Mesenchymal stem cell (in vitro differentiated cells and primary cell): Measurements from ENCODE around the gene FKBP5.
A peak's percentile ranks its signal among the peaks of the same experiment; 100 is the strongest.
"Not testable (repeated sequence)": the region's sequence is repeated elsewhere in the genome, so short reads cannot be mapped to it uniquely, and the experiment has no call there.

Experiments
- DNase-seq: peaks from one replicate; pipeline ENCODE4 v3.0.0-alpha.2; 2013
- H2AFZ ChIP-seq: one replicate; pipeline ENCODE4 v1.6.1; 2013; ENCODE audit warnings: low read depth, mild to moderate bottlenecking, control low read depth, inconsistent platforms, low read length, moderate library complexity
- H2AK5ac ChIP-seq: 2 replicates; pipeline ENCODE4 v1.6.1; 2013; ENCODE audit warnings: low read length, moderate library complexity, mild to moderate bottlenecking, inconsistent platforms; ENCODE audit not compliant: severe bottlenecking
- H2BK120ac ChIP-seq: one replicate; pipeline ENCODE4 v1.6.1; 2013; ENCODE audit warnings: low read depth, mild to moderate bottlenecking, inconsistent platforms, low read length, moderate library complexity
- H2BK12ac ChIP-seq, 2 experiments: one replicate each; pipeline ENCODE4 v1.6.1; 2013; ENCODE audit warnings: inconsistent platforms in 2 of 2, low read length in 2 of 2, mild to moderate bottlenecking in 2 of 2, moderate library complexity in 2 of 2, control low read depth in 1 of 2
- H2BK15ac ChIP-seq: one replicate; pipeline ENCODE4 v1.6.1; 2013; ENCODE audit warnings: mild to moderate bottlenecking, low read depth, inconsistent platforms; ENCODE audit not compliant: poor library complexity, severe bottlenecking
- H2BK5ac ChIP-seq: 2 replicates; pipeline ENCODE4 v1.6.1; 2013; ENCODE audit warnings: low read depth, mild to moderate bottlenecking, low read length, control low read depth, inconsistent platforms; ENCODE audit not compliant: poor library complexity, severe bottlenecking
- H3K14ac ChIP-seq, 2 experiments: one replicate each; pipeline ENCODE4 v1.6.1; 2013; ENCODE audit warnings: inconsistent platforms in 2 of 2, low read length in 2 of 2, control low read depth in 1 of 2, mild to moderate bottlenecking in 1 of 2, moderate library complexity in 1 of 2
- H3K18ac ChIP-seq, 2 experiments: one replicate each; pipeline ENCODE4 v1.6.1; 2013; ENCODE audit warnings: inconsistent platforms in 2 of 2, low read length in 2 of 2, control low read depth in 1 of 2, low read depth in 1 of 2, mild to moderate bottlenecking in 1 of 2
- H3K23ac ChIP-seq, 2 experiments: one replicate each; pipeline ENCODE4 v1.6.1; 2013; ENCODE audit warnings: inconsistent platforms in 2 of 2, low read length in 2 of 2, mild to moderate bottlenecking in 2 of 2, moderate library complexity in 2 of 2, control low read depth in 1 of 2
- H3K27ac ChIP-seq: 2 replicates; pipeline ENCODE4 v1.5.1; 2013; ENCODE audit warnings: mild to moderate bottlenecking, moderate library complexity, low read length, control low read depth, inconsistent platforms; ENCODE audit not compliant: poor library complexity, severe bottlenecking
- H3K27me3 ChIP-seq, 2 experiments: 2 replicates each; pipeline versions ENCODE4 v1.6.1 to v1.7.0; 2013; ENCODE audit warnings: low read length in 2 of 2, mild to moderate bottlenecking in 2 of 2, moderate library complexity in 2 of 2, control low read depth in 1 of 2, inconsistent platforms in 1 of 2; ENCODE audit not compliant: control insufficient read depth in 1 of 2, insufficient read depth in 1 of 2
- H3K36me3 ChIP-seq, 2 experiments: 2 replicates each; pipeline versions ENCODE4 v1.6.1 to v1.7.0; 2013; ENCODE audit warnings: low read length in 2 of 2, control low read depth in 1 of 2, inconsistent platforms in 1 of 2, low read depth in 1 of 2, mild to moderate bottlenecking in 1 of 2; ENCODE audit not compliant: insufficient read depth in 2 of 2, control insufficient read depth in 1 of 2
- H3K4ac ChIP-seq, 2 experiments: one replicate each; pipeline ENCODE4 v1.6.1; 2013; ENCODE audit warnings: inconsistent platforms in 2 of 2, low read length in 2 of 2, mild to moderate bottlenecking in 2 of 2, moderate library complexity in 2 of 2, control low read depth in 1 of 2, low read depth in 1 of 2
- H3K4me1 ChIP-seq: 2 replicates; pipeline ENCODE4 v1.6.1; 2013; ENCODE audit warnings: low read depth, low read length, control low read depth; ENCODE audit not compliant: control insufficient read depth, insufficient read depth
- H3K4me2 ChIP-seq: 2 replicates; pipeline ENCODE4 v1.6.1; 2013; ENCODE audit warnings: low read length, mild to moderate bottlenecking, inconsistent platforms; ENCODE audit not compliant: poor library complexity, severe bottlenecking
- H3K4me3 ChIP-seq, 2 experiments: 2 replicates each; pipeline versions ENCODE4 v1.5.1 to v1.7.0; 2013; ENCODE audit warnings: low read length in 2 of 2, mild to moderate bottlenecking in 2 of 2, control low read depth in 1 of 2, low read depth in 1 of 2; ENCODE audit not compliant: insufficient read depth in 1 of 2
- H3K79me1 ChIP-seq: replicated peaks from 2 replicates; pipeline ENCODE4 v1.6.1; 2013; ENCODE audit warnings: mild to moderate bottlenecking, control low read depth, low read length, inconsistent platforms; ENCODE audit not compliant: poor library complexity, severe bottlenecking
- H3K9ac ChIP-seq: 2 replicates; pipeline ENCODE4 v1.7.0; 2013; ENCODE audit warnings: mild to moderate bottlenecking, low read length, moderate library complexity
- H3K9me3 ChIP-seq: 2 replicates; pipeline ENCODE4 v1.7.0; 2013; ENCODE audit warnings: mild to moderate bottlenecking, low read length; ENCODE audit not compliant: control insufficient read depth
- H4K8ac ChIP-seq: one replicate; pipeline ENCODE4 v1.6.1; 2013; ENCODE audit warnings: inconsistent platforms, mild to moderate bottlenecking, low read length, moderate library complexity
- H4K91ac ChIP-seq: one replicate; pipeline ENCODE4 v1.6.1; 2013; ENCODE audit warnings: mild to moderate bottlenecking, low read length, inconsistent platforms
- WGBS: methylation state at CpG from one replicate; pipeline ENCODE4 v1.1.7; 2013; ENCODE audit warnings: mixed read lengths; 5-methylcytosine and 5-hydroxymethylcytosine counted together

FKBP5 gene

DNA sequence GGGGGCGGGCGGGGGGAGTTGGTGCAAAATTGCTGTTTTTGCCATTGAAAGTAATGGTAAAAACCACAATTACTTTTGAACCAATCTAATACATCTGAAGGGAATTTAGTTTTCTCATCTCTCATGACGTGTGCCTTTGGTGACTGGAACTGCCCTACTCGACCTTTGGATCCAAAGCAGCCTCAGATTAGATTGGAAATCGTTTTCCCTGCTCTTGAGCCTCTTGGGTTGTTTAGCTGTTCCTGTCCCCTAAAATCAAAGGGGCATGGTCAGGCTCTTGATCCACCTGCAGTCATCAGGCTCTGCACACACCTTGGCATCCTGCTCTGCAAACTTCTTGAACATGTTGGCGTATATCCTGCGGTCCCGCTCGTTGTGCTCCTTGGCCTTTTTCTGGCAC lies 112.0 kb downstream of the FKBP5 start:
- Histone ChIP-seq H4K91ac (no peak overlapping the region), H3K27me3 (no peaks in the 10 kb centered on the region), H3K4ac (no peak overlapping the region), H3K18ac (no peak overlapping the region), H2BK15ac (no peak overlapping the region), H2BK5ac (no peak overlapping the region), H3K36me3 (peaks cover 0 to 12% of the 10 kb centered on the region in 2 experiments), H3K4me1 (no peaks in the 10 kb centered on the region), H3K23ac (no peak overlapping the region), H3K4me2 (no peak overlapping the region), H3K4me3 (no peak overlapping the region), H2AK5ac (no peak overlapping the region), H2AFZ (no peak overlapping the region), H4K8ac (no peak overlapping the region), H3K27ac (no peak overlapping the region), H2BK12ac (no peak overlapping the region), H3K9me3 (no peaks in the 10 kb centered on the region), H3K79me1 (no peaks in the 10 kb centered on the region), H2BK120ac (no peak overlapping the region), H3K14ac (no peak overlapping the region), H3K9ac (no peak overlapping the region)
- 97% methylated on average over 7 of the region's 9 CpGs for WGBS
- DNase-seq: no peak

DNA sequence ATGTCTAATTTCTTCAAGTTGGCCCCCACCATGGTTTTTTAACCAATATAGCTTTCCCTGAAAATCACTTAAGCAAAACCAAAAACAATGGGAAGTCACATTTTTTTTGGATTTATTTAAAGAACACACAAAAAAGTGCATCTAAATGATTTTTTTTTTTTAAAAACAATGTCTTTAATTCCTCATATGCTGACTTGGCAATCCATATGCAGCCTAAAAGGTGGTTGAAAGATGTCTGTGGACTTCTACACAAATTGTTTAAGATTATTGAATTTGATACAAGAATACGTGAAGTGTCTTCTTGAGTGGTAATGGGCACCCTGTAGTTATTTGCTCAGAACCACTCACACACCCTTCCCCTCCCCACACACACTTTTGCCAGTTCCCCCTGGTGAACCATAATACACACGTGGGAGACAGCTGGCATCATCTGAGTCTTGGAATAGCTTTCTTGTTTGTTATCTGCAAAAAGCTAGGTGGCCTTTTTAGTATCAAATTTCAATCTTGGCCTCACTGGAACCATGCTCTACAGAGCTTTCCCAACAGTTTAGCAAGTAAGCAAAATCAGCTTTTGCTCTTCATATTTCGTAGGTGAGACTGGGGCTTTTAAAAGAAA lies 115.1 kb downstream of the FKBP5 start:
- Histone ChIP-seq H3K9ac (no peak overlapping the region), H3K27me3 (no peaks in the 10 kb centered on the region), H2AK5ac (no peak overlapping the region), H3K18ac (no peak overlapping the region), H3K4me1 (no peaks in the 10 kb centered on the region), H2BK5ac (no peak overlapping the region), H3K4ac (no peak overlapping the region), H2AFZ (no peak overlapping the region), H3K4me3 (no peak overlapping the region), H2BK15ac (no peak overlapping the region), H3K9me3 (no peaks in the 10 kb centered on the region), H3K79me1 (no peaks in the 10 kb centered on the region), H3K4me2 (no peak overlapping the region), H3K27ac (no peak overlapping the region), H3K36me3 (peaks cover 0 to 12% of the 10 kb centered on the region in 2 experiments), H4K91ac (no peak overlapping the region), H2BK12ac (no peak overlapping the region), H2BK120ac (no peak overlapping the region), H4K8ac (no peak overlapping the region), H3K23ac (no peak overlapping the region), H3K14ac (no peak overlapping the region)
- no peak for DNase-seq
- 54% methylated on average over 1 of the region's 3 CpGs for whole genome bisulfite sequencing

DNA sequence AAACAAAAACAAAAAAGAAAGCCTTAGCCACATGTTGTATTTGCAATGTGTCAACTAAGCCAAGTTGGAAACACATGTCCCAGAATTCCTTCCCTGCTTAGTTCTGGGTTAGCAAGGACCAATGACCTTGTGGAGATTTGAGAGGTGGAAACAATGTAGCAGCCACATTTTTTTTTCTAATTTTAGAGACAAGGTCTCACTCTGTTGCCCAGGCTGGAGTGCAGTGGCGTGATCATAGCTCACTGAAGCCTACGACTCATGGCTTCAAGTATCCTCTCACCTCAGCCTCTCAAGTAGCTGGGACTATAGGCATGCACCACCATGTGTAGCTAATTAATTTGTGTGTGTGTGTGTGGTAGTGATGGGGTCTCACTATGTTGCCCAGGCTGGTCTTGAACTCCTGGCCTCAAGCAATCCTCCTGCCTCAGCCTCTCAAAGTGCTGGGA lies 117.8 kb downstream of the FKBP5 start:
- H3K9ac ChIP-seq, H3K27me3 ChIP-seq, H3K14ac ChIP-seq, H3K79me1 ChIP-seq, H3K36me3 ChIP-seq, H3K9me3 ChIP-seq, H3K4me1 ChIP-seq, H4K8ac ChIP-seq, H3K4ac ChIP-seq, H3K4me3 ChIP-seq, H4K91ac ChIP-seq, H2BK15ac ChIP-seq, H2AK5ac ChIP-seq, H3K4me2 ChIP-seq, H2BK12ac ChIP-seq, H2AFZ ChIP-seq, H2BK120ac ChIP-seq, H3K27ac ChIP-seq, H3K23ac ChIP-seq, H3K18ac ChIP-seq, H2BK5ac ChIP-seq: not testable (repeated sequence)
- DNase-seq: peak; percentile 29
- 100% methylated on average over 2 of the region's 2 CpGs for WGBS

DNA sequence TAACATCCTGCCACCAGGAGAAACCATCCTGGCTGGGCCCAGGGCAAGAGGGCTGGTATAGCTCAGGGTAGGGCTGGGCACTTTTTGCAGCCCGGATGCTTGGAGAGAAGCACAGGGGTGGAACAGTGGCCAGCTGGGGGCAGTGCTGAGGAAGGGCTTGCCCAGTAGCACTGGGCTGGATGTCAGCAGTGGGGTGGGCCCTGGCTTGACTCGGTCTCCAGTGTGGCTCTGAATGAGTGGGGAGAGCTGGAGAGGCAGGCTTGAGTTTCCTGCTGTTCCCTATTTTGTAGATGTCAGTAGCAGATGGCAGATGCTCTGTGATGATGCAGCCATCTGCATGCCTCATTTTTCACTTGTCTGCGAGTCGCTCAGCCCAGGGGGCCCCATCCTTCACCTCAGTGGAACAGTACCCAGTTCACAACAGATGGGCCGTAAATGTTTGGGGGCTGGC lies 119.7 kb downstream of the FKBP5 start:
- H4K8ac ChIP-seq: no peak overlapping the region
- no peak overlapping the region for H3K4ac ChIP-seq
- no peak overlapping the region for H2BK12ac ChIP-seq
- H2BK5ac ChIP-seq: no peak overlapping the region
- no peaks in the 10 kb centered on the region for H3K36me3 ChIP-seq
- H3K4me2 ChIP-seq: no peak overlapping the region
- no peak overlapping the region for H3K18ac ChIP-seq
- no peak overlapping the region for H3K23ac ChIP-seq
- no peak overlapping the region for H2BK120ac ChIP-seq
- no peak overlapping the region for H3K27ac ChIP-seq
- peak; percentile 23 for DNase-seq
- H3K14ac ChIP-seq: no peak overlapping the region
- H2AK5ac ChIP-seq: no peak overlapping the region
- WGBS: 78% methylated on average over 5 of the region's 5 CpGs
- no peak overlapping the region for H4K91ac ChIP-seq
- H2BK15ac ChIP-seq: no peak overlapping the region
- H3K27me3 ChIP-seq: peaks cover 7 to 22% of the 10 kb centered on the region in 2 experiments
- H3K4me3 ChIP-seq: no peak overlapping the region
- H3K79me1 ChIP-seq: no peaks in the 10 kb centered on the region
- H2AFZ ChIP-seq: no peak overlapping the region
- no peak overlapping the region for H3K9ac ChIP-seq
- no peaks in the 10 kb centered on the region for H3K9me3 ChIP-seq
- H3K4me1 ChIP-seq: no peaks in the 10 kb centered on the region
